LNCaP clone FGC (cell line): ENCODE data around the gene SEBOX.

ENCODE experiments used
- DNase-seq: peaks from one replicate; pipeline ENCODE4 v3.0.0-alpha.2; 2011; ENCODE audit warnings: low read depth
- H3K4me3 ChIP-seq: 2 replicates; pipeline ENCODE4 v1.5.1; 2011; ENCODE audit warnings: mild to moderate bottlenecking, low read depth, low read length, control low read depth
- TF ChIP-seq, protein P1 (sequence below): IDR thresholded peaks from 2 replicates; pipeline ENCODE4 v1.5.1; 2012; ENCODE audit warnings: mild to moderate bottlenecking; ENCODE audit not compliant: control insufficient read depth, insufficient read depth; ENCODE audit errors: extremely low read depth

SEBOX gene

GRCh38 chr17:28331891-28332420, 33.0 kb downstream of the SEBOX start:
- H3K4me3 ChIP-seq: no peak overlapping the region
- TF ChIP-seq, protein P1, sequence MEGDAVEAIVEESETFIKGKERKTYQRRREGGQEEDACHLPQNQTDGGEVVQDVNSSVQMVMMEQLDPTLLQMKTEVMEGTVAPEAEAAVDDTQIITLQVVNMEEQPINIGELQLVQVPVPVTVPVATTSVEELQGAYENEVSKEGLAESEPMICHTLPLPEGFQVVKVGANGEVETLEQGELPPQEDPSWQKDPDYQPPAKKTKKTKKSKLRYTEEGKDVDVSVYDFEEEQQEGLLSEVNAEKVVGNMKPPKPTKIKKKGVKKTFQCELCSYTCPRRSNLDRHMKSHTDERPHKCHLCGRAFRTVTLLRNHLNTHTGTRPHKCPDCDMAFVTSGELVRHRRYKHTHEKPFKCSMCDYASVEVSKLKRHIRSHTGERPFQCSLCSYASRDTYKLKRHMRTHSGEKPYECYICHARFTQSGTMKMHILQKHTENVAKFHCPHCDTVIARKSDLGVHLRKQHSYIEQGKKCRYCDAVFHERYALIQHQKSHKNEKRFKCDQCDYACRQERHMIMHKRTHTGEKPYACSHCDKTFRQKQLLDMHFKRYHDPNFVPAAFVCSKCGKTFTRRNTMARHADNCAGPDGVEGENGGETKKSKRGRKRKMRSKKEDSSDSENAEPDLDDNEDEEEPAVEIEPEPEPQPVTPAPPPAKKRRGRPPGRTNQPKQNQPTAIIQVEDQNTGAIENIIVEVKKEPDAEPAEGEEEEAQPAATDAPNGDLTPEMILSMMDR: no peak
- no peak for DNase-seq

DNA sequence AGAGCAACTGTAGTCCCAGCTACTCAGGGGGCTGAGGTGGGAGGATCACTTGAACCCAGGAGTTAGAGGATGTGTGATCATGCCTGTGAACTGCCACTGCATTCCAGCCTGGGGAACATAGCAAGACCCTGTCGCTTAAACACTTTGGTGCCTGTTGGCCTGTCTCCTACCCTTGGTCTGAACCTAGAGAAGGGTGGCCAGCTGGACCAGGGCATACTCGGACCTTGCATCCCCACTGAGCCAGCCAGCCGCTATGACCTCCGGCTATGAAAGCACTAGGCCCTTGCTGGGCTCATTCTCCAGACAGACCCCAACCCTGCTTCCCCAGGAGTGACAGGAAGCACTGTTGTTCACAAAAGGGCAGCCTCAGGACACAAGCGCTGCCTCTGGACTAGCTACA, 34.3 kb downstream of the SEBOX start:
- H3K4me3 ChIP-seq: no peak overlapping the region
- no peak for DNase-seq
- TF ChIP-seq, protein P1: no peak

DNA sequence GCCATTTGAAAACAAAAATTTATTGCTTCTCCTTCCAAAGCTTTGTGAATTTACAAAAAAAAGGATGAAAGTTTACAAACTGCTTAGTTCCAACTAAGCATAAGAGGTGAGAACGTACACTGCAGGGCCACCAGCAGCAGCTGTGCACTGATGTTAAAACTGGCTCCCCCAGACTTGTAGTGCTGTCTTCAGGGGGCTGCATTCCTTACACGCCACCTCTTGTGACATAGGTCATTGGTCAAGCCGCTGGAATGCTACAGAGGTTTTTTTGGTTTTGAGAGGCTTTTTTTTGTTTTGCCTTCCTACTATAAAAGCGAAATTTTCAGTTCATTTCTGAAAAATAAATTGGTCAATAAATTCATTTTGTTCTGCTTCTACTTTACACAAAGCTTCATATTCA, 36.7 kb downstream of the SEBOX start:
- TF ChIP-seq, protein P1: no peak
- DNase-seq: no peak
- no peak overlapping the region for H3K4me3 ChIP-seq

GRCh38 chr17:28327709-28328108, 37.3 kb downstream of the SEBOX start:
- no peak overlapping the region for H3K4me3 ChIP-seq
- DNase-seq: no peak
- TF ChIP-seq, protein P1: no peak

- TF ChIP-seq, protein P1: no peak
- no peak for DNase-seq
- no peak overlapping the region for H3K4me3 ChIP-seq
Measured at GRCh38 chr17:28327031-28327607, 37.9 kb downstream of the SEBOX start.

- H3K4me3 ChIP-seq: peak overlapping the region; percentile 11; the same call in 1 of the 2 replicates
- TF ChIP-seq, protein P1: no peak
- peak; percentile 85 for DNase-seq
Measured at GRCh38 chr17:28326114-28326513, 38.9 kb downstream of the SEBOX start.

GRCh38 chr17:28325211-28325610, 39.8 kb downstream of the SEBOX start:
- no peak for DNase-seq
- TF ChIP-seq, protein P1: no peak
- H3K4me3 ChIP-seq: no peak overlapping the region
